ENCODE measurements around the gene KSR2. TPM values are rescaled to one million over a fixed set of nuclear protein-coding genes. Genes with fewer than 3 reads are reported as not detected.

The KSR2 gene
- polyA plus RNA-seq, 3 donors, result 0.88 to 0.98 (median 0.95) TPM

DNA sequence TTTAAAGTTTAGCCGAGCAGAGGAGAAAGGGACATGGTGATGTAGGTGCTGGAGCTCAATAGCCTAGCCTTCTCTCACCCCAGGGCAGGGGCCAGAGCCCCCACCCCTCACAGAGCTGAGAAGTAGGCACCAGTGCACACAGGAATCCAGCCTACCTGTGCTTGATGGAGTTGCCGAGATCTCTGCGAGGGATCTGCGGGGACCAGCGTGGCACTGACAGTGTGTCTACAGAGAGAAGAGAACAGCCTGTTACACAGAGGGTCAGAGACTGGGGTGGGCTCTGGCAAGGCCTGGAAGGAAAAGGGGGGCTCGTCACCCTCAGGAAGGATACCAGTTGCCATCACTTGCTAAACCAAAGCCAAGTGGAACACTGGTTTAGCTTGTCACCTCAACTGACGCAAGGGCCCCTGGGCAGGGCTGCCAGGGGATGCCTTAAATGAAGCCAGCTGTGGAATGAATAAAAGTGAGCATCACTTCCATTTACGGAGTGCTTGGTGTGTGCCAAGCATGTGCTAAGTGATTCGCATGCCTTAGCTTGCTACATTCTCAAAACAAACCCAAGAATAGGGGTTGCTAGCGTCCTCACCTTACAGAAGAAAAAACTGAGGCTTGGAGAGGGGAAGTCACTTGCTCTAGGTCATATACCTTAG, 386.5 kb downstream of the KSR2 start:
- DNase-seq (ENCODE audit: extremely low read depth in 1 of 11, low read depth in 9 of 11, low spot score in 4 of 11), result no peak

DNA sequence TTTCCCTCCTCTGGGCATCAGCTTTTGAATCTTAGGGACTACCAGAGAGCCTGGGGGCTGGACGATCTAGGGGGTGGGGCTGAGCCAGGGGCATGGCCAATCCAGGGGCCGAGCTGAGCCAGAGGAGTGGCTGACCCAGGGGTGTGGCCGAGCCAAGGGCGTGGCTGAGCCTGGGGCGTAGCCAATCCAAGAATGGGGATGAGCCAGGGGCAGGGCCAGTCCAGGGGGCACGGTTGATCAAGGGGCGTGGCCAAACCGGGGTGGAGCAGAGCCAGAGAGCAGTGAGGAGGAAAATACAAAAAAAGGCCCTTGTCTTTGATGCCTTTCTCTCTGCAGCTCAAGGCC, 388.1 kb downstream of the KSR2 start:
- DNase-seq (ENCODE audit: extremely low read depth in 1 of 11, low read depth in 9 of 11, low spot score in 4 of 11), result no peak

DNA sequence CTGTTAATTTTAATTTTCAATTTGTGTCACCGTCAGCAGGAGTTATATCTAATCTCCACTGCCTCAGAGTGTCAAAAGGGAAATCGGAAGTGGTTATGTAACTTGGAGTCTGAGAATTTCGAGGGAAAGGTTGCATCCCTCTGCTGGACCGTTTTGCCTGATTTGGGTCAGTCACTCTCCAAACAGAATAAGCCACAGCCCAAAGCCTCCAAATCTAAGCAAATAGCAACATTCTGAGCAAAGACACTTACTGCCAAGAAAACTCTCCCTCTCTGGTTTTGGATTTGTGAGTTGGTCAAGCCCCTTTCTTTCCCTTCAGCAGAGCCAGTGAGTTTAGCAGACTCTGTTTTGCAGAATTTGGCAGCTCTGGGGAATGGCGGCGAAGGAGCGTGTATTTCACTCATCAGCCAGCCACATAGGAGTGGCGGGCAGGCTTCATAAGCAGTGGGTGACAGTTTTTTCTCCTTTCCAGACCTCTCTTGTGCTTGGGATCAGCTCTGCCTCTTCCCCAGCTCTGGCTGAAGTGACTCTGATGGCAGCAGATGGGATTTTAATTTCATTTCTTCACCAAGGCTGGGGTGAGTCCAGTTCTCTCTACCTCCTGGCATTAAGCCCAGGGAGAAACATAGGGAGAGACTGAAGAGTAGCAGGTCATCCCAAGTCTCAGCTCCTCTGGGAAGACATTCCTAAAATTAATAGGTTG, 388.6 kb downstream of the KSR2 start:
- DNase-seq (ENCODE audit: extremely low read depth in 1 of 11, low read depth in 9 of 11, low spot score in 4 of 11), result no peak

DNA sequence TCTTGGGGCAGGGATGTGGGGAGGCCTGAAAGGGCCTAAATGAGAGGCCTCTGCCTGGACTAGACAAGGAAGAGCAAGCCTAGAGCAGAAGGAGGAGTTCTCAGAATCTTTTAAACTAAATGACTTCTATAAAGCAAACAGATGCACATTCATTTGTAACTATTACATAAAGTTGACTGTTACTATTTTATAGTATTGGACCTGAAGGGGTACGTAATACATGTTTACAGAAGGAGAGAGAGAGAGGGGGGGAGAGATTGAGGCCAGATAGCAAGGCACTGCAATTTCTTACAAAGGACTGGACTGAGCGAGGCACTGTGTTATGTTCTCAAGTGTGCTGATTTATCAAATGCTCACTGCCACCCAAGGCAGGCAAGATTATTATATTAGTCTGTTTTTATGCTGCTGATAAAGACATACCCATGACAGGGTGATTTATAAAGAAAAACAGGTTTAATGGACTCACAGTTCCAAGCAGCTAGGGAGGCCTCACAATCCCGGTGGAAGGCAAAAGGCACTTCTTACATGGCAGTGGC, 391.6 kb downstream of the KSR2 start:
- no peak for DNase-seq (ENCODE audit: extremely low read depth in 1 of 11, low read depth in 9 of 11, low spot score in 4 of 11)

DNA sequence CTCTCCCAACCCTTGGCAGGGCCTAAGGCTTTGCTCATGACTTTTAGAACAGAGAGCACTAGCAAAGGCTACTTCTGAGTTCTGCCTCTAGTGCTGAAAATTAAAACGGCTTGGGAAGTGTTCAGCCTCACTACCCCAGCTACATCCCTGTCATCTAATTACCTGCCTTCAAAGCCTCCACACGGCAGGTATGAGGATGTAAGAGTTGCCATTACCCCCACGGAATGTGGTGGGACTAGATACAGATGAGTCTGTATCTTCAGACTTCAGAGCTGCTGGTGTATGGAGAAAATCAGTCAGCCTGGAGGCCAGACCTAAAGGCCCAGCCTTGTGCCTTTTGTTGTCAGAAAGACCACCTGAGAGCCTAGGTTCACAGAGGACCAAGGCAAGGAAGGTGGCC, 392.7 kb downstream of the KSR2 start:
- DNase-seq (ENCODE audit: extremely low read depth in 1 of 11, low read depth in 9 of 11, low spot score in 4 of 11), result no peak

DNA sequence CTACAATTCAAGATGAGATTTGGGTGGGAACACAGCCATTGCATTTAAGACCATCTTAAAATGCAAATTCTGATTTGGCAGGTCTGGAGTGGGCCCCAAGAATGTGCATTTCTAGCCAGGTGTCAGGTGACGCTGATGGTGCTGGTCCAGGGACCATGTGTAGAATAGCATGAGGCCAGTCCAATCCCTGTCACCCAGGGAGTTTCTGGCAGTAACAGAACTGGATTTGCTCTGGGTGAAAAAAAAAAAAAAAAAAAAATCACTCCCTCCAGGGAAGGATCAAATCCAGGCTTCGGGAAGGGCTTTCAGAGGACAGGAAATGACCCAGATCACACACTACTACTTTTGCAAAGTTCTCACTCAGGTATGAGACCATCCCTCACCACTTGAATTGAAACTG, 394.1 kb downstream of the KSR2 start:
- DNase-seq (ENCODE audit: extremely low read depth in 1 of 11, low read depth in 9 of 11, low spot score in 4 of 11), result no peak

DNA sequence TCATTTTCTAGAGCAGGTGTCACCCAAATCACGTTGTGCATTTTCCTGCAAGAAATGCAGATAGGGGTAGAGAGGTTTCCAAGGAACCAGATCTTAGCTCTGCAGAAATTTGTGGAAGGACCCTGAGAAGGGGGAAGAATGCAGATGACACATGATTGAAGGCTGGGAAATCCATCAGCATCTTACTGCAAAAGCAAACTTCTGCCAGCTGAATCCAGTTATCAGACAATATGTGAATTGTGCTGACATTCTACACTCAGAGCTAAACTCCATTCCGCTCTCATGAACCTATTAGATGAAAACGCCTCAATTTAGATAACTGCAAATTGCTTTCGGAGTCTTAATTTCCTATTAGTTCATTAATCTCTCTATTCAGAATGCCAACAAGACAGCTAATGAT, 396.0 kb downstream of the KSR2 start:
- DNase-seq (ENCODE audit: extremely low read depth in 1 of 11, low read depth in 9 of 11, low spot score in 4 of 11), result no peak

DNA sequence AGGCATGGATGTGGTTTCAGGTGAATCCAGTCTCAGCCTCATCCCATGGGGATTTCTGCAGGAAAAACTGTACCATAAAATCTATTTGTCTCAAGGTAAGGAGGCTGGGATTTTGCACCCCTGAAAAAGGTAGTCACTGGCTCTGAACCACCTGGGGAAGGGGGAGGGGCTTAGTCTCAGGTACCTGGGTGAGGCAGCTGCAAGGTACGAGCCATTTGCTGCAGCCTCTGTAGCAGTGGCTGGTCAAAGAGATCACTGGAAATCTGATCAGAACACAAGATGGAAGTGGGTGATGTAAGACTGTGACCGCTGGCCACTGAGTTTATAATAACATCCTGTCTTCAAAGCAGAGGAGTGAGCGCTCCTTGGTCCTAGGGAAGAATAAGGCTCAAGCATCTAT, 397.5 kb downstream of the KSR2 start:
- no peak for DNase-seq (ENCODE audit: extremely low read depth in 1 of 11, low read depth in 9 of 11, low spot score in 4 of 11)

DNA sequence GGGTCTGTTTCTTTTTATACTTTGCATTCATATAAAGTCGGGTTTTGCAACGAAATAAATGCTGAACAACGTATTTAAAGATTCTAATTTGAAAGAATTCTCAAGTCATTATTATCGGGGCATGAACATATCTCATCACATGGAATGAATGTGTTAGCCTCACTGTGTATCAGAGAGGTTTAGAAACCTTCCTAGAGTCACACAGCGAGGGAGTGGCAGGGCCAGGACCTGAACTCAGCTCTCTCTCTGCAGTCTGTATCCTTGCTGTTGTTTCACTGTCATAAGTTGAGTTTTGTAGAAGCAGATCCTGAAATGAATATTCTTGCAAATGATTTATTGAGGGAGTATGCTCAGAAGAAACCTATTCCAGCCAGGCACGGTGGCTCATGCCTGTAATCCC, 398.2 kb downstream of the KSR2 start:
- DNase-seq (ENCODE audit: extremely low read depth in 1 of 11, low read depth in 9 of 11, low spot score in 4 of 11), result no peak

DNA sequence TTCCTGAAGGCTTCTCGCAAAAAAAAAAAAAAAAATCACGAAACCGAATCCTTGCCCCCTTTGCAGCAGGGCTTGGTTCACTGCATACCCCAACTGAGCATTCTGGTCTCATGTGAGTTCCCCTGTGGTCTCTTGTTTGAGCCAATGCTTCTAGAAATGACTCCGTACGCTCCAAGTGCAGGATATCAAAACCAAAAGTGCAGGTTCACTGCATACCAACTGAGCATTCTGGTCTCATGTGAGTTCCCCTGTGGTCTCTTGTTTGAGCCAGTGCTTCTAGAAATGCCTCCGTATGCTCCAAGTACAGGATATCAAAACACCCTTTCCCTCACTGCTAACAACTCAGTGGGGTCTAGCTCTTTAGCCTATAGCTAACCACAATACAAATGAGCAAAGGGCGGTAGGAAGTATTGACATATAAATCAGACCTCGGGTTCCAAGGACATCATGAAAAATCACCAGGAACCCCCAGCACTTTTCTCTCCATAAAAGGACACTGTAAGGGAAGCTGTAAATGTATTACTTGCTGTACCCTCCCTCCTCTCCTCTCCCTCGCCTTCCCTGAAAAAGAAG, 401.1 kb downstream of the KSR2 start:
- DNase-seq (ENCODE audit: extremely low read depth in 1 of 11, low read depth in 9 of 11, low spot score in 4 of 11), result no peak

DNA sequence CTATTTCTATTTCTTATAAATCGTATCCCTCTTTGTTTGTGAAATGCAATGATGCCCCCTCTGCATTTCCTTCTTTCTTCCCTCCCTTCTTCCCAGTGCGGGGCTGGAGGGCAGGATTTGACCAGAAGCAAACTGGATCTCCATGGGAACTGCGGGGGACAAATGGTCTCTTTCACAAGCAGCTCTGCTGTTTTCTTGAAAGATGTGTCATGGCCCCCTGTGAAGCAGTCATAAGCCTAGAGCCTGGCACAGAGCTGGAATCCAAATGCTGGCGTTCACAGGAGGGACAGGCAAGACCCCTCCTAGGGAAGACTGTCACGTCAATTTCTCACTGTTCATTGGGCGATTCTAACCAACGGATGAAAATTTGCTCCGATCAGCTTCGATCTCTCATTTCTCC, 403.9 kb downstream of the KSR2 start:
- DNase-seq (ENCODE audit: extremely low read depth in 1 of 11, low read depth in 9 of 11, low spot score in 4 of 11), result no peak

DNA sequence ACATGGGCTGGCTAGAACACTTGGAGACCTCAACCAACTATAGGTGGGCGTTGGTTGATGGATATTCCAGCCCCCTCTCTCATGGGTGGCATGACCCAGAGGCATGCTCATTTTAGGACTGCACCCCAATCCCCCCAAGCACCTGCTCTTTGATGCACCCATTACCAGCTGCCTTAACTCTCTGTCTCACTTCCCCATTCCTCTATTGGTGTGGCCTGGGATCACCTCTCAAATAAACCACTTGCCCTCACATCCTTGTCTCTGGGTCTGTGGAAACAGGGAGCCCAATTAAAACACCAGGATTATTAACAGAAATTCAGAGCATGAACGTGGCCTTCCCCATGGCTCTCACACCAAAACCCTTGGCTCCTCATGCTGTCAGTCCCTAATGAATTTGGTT, 405.1 kb downstream of the KSR2 start:
- no peak for DNase-seq (ENCODE audit: extremely low read depth in 1 of 11, low read depth in 9 of 11, low spot score in 4 of 11)

DNA sequence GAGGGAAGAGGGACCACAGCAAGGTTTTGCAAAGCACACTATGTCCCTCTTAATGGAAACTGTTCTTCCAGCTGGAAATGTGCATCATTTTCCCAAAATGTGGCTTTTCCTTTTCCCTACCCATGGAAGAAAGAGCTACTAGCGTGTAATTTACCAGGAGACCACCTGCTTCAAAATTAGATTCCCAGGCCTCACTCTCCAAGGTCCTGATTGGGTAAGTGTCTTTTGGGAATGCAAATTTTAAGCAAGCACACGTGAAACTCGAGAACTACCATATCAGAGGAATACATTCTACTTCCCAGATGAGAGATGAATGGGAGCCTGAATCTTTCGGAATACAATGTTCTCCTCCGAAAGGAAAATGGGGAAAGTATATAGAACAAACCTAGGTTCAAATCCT, 405.8 kb downstream of the KSR2 start:
- no peak for DNase-seq (ENCODE audit: extremely low read depth in 1 of 11, low read depth in 9 of 11, low spot score in 4 of 11)

DNA sequence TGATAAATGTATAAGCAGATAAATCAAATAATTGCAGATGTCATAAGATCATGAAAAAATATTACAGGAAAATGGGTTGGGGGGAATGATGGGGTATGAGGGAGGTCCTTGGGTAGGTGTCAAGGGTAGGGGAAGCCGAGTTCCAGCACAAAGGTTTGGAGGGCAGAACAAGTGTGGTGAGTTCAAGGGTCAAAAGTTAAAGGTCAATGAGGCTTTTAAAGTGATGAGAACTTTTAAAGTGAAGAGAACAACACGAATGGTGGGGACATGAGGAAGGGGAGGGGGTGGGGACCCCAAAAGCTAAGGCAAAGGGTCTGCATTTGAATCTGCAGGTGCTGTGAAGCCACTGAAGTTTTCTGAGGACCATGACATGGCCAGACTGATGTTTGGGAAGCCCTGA, 406.8 kb downstream of the KSR2 start:
- DNase-seq (ENCODE audit: extremely low read depth in 1 of 11, low read depth in 9 of 11, low spot score in 4 of 11), result no peak

DNA sequence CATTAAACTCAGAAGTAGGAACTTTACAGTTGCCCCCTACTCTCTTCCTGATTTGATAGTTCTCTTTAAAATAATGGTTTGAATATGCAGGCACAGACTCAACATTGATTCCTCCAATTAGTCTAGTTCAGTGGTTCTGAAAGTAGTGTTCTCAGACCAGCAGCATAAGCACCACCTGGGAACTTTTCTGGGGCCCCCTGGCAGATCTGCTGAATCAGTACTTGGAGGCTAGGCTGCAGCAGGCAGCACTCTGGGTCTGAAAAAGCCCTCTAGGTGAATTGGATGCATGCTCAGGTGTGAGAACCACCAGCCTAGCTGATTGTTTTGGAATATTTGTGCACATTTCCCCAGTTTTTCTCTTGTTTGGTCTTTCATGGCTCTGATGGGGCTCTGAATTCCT, 408.8 kb downstream of the KSR2 start:
- DNase-seq (ENCODE audit: extremely low read depth in 1 of 11, low read depth in 9 of 11, low spot score in 4 of 11), result no peak

DNA sequence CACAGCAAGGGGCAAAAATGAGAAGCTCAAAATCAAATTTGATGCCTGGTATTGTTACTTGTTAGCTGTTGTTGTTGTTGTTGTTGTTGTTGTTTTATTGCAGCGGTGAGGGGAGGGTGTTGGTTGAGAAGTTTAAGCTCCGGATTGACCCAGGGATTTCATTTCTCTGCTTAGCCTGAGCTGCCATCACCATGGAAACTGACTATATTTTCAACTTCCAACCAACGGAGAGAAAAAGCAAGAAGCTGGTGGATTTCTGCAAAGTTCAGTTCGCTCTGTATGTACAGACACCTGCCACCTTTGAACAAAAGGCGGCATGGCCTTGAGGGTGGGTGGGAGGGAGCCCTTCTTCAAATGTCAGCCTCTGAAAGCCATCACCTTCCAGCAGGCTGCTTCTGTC, 412.9 kb downstream of the KSR2 start:
- DNase-seq (ENCODE audit: extremely low read depth in 1 of 11, low read depth in 9 of 11, low spot score in 4 of 11), result no peak

DNA sequence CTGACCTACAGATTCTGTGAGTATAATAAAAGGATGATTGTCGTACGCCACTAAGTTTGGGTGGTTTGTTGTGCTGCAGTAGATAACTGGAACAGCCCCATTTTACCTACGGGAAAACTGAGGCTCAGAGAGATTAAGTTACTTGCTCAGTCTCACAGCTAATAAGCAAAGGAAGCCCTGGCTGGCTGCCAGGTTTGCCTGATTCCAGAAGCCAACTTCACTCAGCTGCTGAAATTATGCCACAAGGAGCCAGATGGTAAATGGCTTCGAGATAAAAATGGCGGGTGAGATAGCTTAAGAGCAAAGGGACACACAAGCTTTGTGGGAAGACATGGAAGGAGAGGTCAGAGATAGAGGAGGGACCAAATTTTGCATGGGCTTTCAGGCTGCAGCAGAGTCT, 415.8 kb downstream of the KSR2 start:
- no peak for DNase-seq (ENCODE audit: extremely low read depth in 1 of 11, low read depth in 9 of 11, low spot score in 4 of 11)

DNA sequence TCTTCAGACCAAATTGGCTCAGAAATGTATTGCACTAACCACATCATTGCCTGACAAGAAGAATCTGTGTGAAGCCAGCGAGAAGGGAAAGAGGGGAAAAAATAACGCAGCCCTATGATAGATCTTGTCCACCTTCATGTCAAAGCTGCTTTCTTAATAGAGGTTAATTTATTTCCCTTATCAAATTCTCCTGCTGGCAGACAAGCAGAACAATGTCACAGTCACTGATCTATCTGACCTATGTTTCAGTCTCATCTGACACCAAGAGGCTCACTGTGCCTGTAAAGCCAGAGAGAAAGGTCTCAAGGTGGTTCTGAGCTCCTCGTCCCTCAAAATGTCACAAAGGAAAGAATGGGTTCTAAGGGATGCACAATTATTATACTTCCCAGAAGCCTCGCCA, 417.1 kb downstream of the KSR2 start:
- DNase-seq (ENCODE audit: extremely low read depth in 1 of 11, low read depth in 9 of 11, low spot score in 4 of 11), result no peak

DNA sequence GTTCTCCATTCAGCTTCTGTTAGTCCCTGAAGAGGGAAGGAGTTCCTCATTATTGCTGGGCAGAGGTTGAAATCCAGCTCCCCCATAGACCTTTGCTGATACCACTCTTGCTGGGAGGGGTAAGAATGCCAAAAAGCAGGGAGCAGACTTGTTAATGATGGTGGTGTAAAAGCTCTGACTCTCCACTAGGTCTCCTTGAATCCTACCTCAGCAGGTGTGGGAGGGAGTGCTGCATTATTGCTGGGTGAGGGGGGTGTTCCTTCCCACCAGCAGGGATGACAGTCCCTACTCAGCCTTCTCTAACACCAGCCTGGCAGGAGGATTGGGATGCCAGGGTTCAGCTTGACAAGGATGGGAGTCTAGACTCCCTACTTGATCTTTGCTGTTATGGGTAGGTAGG, 421.6 kb downstream of the KSR2 start:
- no peak for DNase-seq (ENCODE audit: extremely low read depth in 1 of 11, low read depth in 9 of 11, low spot score in 4 of 11)

DNA sequence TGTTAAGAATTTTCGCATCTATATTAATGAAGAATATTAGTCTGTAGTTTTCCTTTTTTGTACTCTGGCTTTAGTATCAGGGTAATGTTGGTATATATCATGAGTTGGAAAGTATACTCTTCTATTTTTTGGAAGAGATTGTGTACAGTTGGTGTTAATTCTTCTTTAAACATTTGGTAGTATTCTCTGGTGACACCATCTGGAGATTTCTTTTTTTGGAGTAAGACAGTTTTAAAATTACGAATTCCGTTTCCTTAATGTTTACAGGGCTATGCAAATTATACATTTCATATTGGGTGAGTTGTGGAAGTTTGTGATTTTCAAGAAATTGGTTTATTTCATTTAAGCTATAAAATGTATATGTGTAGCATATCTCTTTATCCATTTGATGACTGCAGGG, 423.6 kb downstream of the KSR2 start:
- DNase-seq (ENCODE audit: extremely low read depth in 1 of 11, low read depth in 9 of 11, low spot score in 4 of 11), result no peak

DNA sequence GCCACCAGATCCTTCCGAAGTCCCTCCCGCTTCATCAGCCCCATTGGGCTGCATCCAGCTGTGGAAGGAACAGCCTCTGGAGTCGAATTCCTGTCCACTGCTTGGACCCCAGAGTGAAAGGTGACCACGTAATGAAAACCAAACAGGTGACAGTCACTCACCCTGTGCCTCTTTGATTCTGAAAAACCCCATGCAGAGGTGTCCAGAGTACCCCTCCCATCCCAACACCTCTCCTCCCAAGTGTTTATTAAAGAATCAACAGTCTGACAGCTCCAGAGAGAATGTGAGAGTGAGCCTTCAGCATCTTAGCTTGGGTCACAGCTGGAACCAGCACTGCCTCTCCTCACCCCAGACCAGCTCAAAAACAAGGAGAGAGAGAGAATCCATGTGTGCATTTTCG, 428.8 kb downstream of the KSR2 start:
- no peak for DNase-seq (ENCODE audit: extremely low read depth in 1 of 11, low read depth in 9 of 11, low spot score in 4 of 11)

Data from renal cortex interstitium (tissue), 11 donors.